ENCODE measurements around the gene CD6. TPM values are rescaled to one million over a fixed set of nuclear protein-coding genes. Genes with fewer than 3 reads are reported as not detected.

Gene CD6
- total RNA-seq, 1 experiment from 2014 or later: 0.23 TPM

DNA sequence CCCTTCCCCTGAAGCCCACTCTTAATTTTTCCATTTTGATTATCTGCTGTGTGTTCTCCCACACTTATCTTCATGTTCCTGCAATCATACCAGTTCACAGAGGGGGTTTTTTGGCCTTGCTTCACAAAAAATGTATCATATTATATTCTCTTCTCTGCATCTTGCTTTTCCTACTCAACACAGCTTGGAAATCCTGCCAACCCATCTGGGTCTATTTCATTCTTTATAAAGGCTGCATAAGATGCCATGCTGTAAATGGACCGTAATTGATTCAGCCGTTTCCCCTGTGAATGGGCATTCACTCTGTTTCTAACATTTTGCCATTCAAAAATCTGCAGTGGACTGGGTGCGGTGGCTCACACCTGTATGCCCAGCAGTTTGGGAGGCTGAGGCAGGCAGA, 30.5 kb downstream of the CD6 start:
- no TSS peak for BruUV-seq (replicated peaks)
- CTCF ChIA-PET: no interaction called here
- H3K27me3 Mint-ChIP-seq (ENCODE audit: insufficient read depth, unreplicated experiment): peaks cover 6% of the 10 kb centered on the region

DNA sequence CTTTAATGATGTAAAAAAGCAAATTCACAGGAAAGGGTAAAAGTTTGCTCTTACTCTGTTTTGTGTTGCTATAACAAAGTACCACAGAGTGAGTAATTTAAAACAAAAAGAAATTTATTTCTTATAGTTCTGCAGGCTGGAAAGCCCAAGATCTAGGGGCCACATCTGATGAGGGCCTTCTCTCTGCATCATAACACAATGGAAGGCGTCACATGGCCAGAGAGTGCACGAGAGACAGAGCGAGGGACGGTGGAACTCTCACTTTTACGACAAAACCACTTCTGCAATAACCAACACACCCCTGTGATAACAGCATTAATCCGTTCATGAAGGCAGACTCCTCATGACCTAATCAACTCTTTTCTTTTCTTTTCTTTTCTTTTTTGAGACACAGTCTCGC, 31.1 kb downstream of the CD6 start:
- TF ChIP-seq, protein P1, sequence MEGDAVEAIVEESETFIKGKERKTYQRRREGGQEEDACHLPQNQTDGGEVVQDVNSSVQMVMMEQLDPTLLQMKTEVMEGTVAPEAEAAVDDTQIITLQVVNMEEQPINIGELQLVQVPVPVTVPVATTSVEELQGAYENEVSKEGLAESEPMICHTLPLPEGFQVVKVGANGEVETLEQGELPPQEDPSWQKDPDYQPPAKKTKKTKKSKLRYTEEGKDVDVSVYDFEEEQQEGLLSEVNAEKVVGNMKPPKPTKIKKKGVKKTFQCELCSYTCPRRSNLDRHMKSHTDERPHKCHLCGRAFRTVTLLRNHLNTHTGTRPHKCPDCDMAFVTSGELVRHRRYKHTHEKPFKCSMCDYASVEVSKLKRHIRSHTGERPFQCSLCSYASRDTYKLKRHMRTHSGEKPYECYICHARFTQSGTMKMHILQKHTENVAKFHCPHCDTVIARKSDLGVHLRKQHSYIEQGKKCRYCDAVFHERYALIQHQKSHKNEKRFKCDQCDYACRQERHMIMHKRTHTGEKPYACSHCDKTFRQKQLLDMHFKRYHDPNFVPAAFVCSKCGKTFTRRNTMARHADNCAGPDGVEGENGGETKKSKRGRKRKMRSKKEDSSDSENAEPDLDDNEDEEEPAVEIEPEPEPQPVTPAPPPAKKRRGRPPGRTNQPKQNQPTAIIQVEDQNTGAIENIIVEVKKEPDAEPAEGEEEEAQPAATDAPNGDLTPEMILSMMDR (IDR thresholded peaks at IDR 0.05; ENCODE audit: insufficient read depth in 1 of 2, low read depth in 1 of 2, low read length in 1 of 2, severe bottlenecking in 1 of 2, unreplicated experiment in 1 of 2): no peak
- H3K36me3 ChIP-seq (ENCODE audit: control insufficient read depth, insufficient read depth, low read length): no peaks in the 10 kb centered on the region
- Mint-ChIP-seq H3K4me3 (ENCODE audit: unreplicated experiment) (no peak overlapping the region), H3K4me1 (ENCODE audit: low read depth, unreplicated experiment) (no peaks in the 10 kb centered on the region), H3K36me3 (ENCODE audit: insufficient read depth, unreplicated experiment) (no peaks in the 10 kb centered on the region), H3K27me3 (ENCODE audit: insufficient read depth, unreplicated experiment) (peaks cover 6% of the 10 kb centered on the region), H3K27ac (ENCODE audit: unreplicated experiment) (no peak overlapping the region), H3K9me3 (ENCODE audit: unreplicated experiment) (no peaks in the 10 kb centered on the region)
- POLR2A ChIA-PET: no interaction called here
- no TSS peak for BruUV-seq (replicated peaks)
- H3K4me1 ChIP-seq: no peaks in the 10 kb centered on the region
- H3K9me3 ChIP-seq: no peaks in the 10 kb centered on the region
- CTCF ChIA-PET: no interaction called here
- DNase-seq: no peak
- no peak overlapping the region for H3K4me3 ChIP-seq (ENCODE audit: low read depth, low read length)
- intact Hi-C loops (cut with micrococcal nuclease; ENCODE audit: unreplicated experiment): no loop called here
- peaks cover 3% of the 10 kb centered on the region for H3K27me3 ChIP-seq (replicated peaks; ENCODE audit: control insufficient read depth, insufficient read depth, low read length)

More for the DNA sequence above, 30.5 kb downstream of the CD6 start:
- Histone ChIP-seq H3K9me3 (no peaks in the 10 kb centered on the region), H3K27me3 (replicated peaks; ENCODE audit: control insufficient read depth, insufficient read depth, low read length) (peaks cover 1% of the 10 kb centered on the region), H3K4me1 (no peaks in the 10 kb centered on the region), H3K36me3 (ENCODE audit: control insufficient read depth, insufficient read depth, low read length) (no peaks in the 10 kb centered on the region), H3K4me3 (ENCODE audit: low read depth, low read length) (no peak overlapping the region)
- intact Hi-C loops (cut with micrococcal nuclease; ENCODE audit: unreplicated experiment): no loop called here
- Mint-ChIP-seq H3K4me1 (ENCODE audit: low read depth, unreplicated experiment) (no peaks in the 10 kb centered on the region), H3K36me3 (ENCODE audit: insufficient read depth, unreplicated experiment) (no peaks in the 10 kb centered on the region), H3K4me3 (ENCODE audit: unreplicated experiment) (no peak overlapping the region), H3K9me3 (ENCODE audit: unreplicated experiment) (no peaks in the 10 kb centered on the region), H3K27ac (ENCODE audit: unreplicated experiment) (no peak overlapping the region)
- TF ChIP-seq, protein P1 (IDR thresholded peaks at IDR 0.05; ENCODE audit: insufficient read depth in 1 of 2, low read depth in 1 of 2, low read length in 1 of 2, severe bottlenecking in 1 of 2, unreplicated experiment in 1 of 2): no peak
- POLR2A ChIA-PET: no interaction called here
- DNase-seq: no peak

DNA sequence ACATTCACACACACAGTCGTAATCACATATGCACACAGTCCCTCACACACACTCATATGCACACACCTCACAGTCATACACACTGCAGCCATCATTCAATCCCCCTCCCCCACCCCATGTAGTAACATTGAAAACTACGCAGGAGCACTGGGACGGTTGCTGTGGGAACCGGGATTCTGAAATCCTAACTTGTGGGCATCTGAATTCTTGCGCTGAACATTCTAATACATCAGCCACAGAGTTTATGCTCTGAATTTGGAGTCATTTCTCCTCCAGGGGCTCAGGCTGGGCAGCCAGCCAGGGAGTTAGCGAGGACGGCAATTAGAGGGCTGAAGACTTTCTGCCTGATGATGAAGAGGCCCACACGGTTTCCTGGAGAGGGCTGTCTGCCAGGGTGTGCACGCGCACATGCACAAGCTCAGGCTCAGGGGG, 32.7 kb downstream of the CD6 start:
- Histone ChIP-seq H3K9me3 (no peaks in the 10 kb centered on the region), H3K4me3 (ENCODE audit: low read depth, low read length) (no peak overlapping the region), H3K36me3 (ENCODE audit: control insufficient read depth, insufficient read depth, low read length) (no peaks in the 10 kb centered on the region), H3K27me3 (replicated peaks; ENCODE audit: control insufficient read depth, insufficient read depth, low read length) (peaks cover 3% of the 10 kb centered on the region), H3K4me1 (no peaks in the 10 kb centered on the region)
- H3K36me3 Mint-ChIP-seq (ENCODE audit: insufficient read depth, unreplicated experiment): no peaks in the 10 kb centered on the region
- intact Hi-C loops (cut with micrococcal nuclease; ENCODE audit: unreplicated experiment): no loop called here
- H3K27me3 Mint-ChIP-seq (ENCODE audit: insufficient read depth, unreplicated experiment): peaks cover 6% of the 10 kb centered on the region
- no peaks in the 10 kb centered on the region for H3K4me1 Mint-ChIP-seq (ENCODE audit: low read depth, unreplicated experiment)
- DNase-seq: no peak
- no peak overlapping the region for H3K27ac Mint-ChIP-seq (ENCODE audit: unreplicated experiment)
- no peaks in the 10 kb centered on the region for H3K9me3 Mint-ChIP-seq (ENCODE audit: unreplicated experiment)
- CTCF ChIA-PET: no interaction called here
- TF ChIP-seq, protein P1 (IDR thresholded peaks at IDR 0.05; ENCODE audit: insufficient read depth in 1 of 2, low read depth in 1 of 2, low read length in 1 of 2, severe bottlenecking in 1 of 2, unreplicated experiment in 1 of 2): no peak
- no peak overlapping the region for H3K4me3 Mint-ChIP-seq (ENCODE audit: unreplicated experiment)
- POLR2A ChIA-PET: no interaction called here
- no TSS peak for BruUV-seq (replicated peaks)
